NCI-H1694 treated with DMSO at 0.1 percent for 48 hours (cell line): Measurements from ENCODE around the gene RAD23B.

Experiments
- DNase-seq: peaks from one replicate; lab custom pipeline; 2025; lab: John Stamatoyannopoulos, UW

The RAD23B gene

GRCh38 chr9:107378006-107378405 is 94.9 kb downstream of the RAD23B start:
- DNase-seq = no peak
